Spleen (tissue), 7 donors: ENCODE measurements around the gene DCAF12L1.

ENCODE experiments used
- POLR2AphosphoS5 ChIP-seq, 3 donors: sonication (generic); formaldehyde crosslinking; IDR thresholded peaks; one replicate each; pipeline ENCODE4 v1.5.1; 2017; ENCODE audit warnings: antibody characterized with exemption in 3 of 3
- TF ChIP-seq, protein P1 (sequence below), 11 experiments: fragments of 200-600 bp in 7 of 11; fragments of 450-650 bp in 4 of 11; sonication (generic) in 4 of 11; IDR thresholded peaks in 8 of 11; conservative IDR thresholded peaks in 3 of 11; 1 replicate in 7 of 11; 2 replicates in 4 of 11; pipeline versions ENCODE4 v1.4.0 to v1.8.0; 2016 to 2021; ENCODE audit warnings: antibody characterized with exemption in 11 of 11, inconsistent platforms in 4 of 11, mild to moderate bottlenecking in 1 of 11
- donor health status: DM: no; HTN: no; CAD: no; lungs with moderate emphysema.
- donor health status: DM: no; HTN: no; CAD: no.
- donor health status: DM: no; HTN: no; CAD: no.

DNA sequence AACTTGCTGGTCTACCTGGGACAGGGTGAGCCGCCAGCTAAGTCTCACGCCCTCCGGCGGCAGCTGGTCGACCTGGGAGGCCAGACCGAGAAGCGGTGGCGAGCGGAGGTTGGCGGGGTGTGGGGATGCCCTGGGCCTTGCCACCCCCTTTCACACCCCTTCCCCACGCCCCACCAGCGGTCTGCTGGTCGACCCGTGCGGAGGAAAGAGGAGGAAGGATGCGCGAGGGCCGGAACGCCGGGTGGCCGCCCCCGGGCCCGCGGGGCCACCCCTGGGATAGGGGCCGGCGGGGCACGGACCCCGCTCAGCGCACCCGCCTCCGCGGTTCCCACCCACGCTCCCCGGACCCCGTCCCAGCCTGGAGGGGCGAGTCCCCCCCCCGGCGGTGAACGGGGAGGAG is 28.3 kb upstream of the DCAF12L1 start:
- TF ChIP-seq, protein P1, sequence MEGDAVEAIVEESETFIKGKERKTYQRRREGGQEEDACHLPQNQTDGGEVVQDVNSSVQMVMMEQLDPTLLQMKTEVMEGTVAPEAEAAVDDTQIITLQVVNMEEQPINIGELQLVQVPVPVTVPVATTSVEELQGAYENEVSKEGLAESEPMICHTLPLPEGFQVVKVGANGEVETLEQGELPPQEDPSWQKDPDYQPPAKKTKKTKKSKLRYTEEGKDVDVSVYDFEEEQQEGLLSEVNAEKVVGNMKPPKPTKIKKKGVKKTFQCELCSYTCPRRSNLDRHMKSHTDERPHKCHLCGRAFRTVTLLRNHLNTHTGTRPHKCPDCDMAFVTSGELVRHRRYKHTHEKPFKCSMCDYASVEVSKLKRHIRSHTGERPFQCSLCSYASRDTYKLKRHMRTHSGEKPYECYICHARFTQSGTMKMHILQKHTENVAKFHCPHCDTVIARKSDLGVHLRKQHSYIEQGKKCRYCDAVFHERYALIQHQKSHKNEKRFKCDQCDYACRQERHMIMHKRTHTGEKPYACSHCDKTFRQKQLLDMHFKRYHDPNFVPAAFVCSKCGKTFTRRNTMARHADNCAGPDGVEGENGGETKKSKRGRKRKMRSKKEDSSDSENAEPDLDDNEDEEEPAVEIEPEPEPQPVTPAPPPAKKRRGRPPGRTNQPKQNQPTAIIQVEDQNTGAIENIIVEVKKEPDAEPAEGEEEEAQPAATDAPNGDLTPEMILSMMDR (IDR thresholded peaks at IDR 0.05 in 8 of 11, conservative IDR thresholded peaks at IDR 0.05 in 3 of 11) = no peak
- no peak for TF ChIP-seq POLR2AphosphoS5 (IDR thresholded peaks at IDR 0.05)
